Common myeloid progenitor, CD34-positive (primary cell): Measurements from ENCODE around the gene NOBOX.

ENCODE experiments used
- CTCF ChIA-PET: fragments of 350-600 bp; sonication (Branson Sonifier 250); formaldehyde crosslinking; loops from one replicate; lab custom pipeline; 2021; ENCODE audit warnings: antibody characterized with exemption; lab: Charles Lee
- POLR2A ChIA-PET: fragments of 350-600 bp; sonication (Branson Sonifier 250); formaldehyde crosslinking; loops from one replicate; lab custom pipeline; 2021; ENCODE audit warnings: antibody characterized with exemption; lab: Charles Lee
- DNase-seq, 3 donors: peaks; one replicate each; pipeline versions ENCODE4 v3.0.0 to v3.0.0-alpha.2; 2013
- H3K27ac ChIP-seq, 2 experiments: 1 replicate in 1 of 2; 2 replicates in 1 of 2; pipeline ENCODE4 v1.7.0; 2013; ENCODE audit warnings: inconsistent platforms in 2 of 2, low read length in 2 of 2, mild to moderate bottlenecking in 2 of 2, low read depth in 1 of 2, moderate library complexity in 1 of 2; ENCODE audit not compliant: severe bottlenecking in 2 of 2, insufficient read depth in 1 of 2, poor library complexity in 1 of 2
- H3K27me3 ChIP-seq, 5 experiments: replicated peaks in 2 of 5; 1 replicate in 3 of 5; 2 replicates in 2 of 5; pipeline versions ENCODE4 v1.6.1 to v1.7.0; 2013; ENCODE audit warnings: low read length in 4 of 5, mild to moderate bottlenecking in 2 of 5, moderate library complexity in 2 of 5, inconsistent platforms in 1 of 5; ENCODE audit not compliant: insufficient read depth in 5 of 5, control insufficient read depth in 4 of 5
- H3K36me3 ChIP-seq, 4 experiments: 1 replicate in 2 of 4; 2 replicates in 2 of 4; pipeline versions ENCODE4 v1.6.1 to v1.7.0; 2013; ENCODE audit warnings: low read length in 3 of 4, control low read depth in 1 of 4, mild to moderate bottlenecking in 1 of 4; ENCODE audit not compliant: control insufficient read depth in 4 of 4, insufficient read depth in 4 of 4
- H3K4me1 ChIP-seq, 4 experiments: 1 replicate in 3 of 4; 2 replicates in 1 of 4; pipeline versions ENCODE4 v1.6.1 to v1.7.1; 2013; ENCODE audit warnings: low read length in 3 of 4, mild to moderate bottlenecking in 3 of 4, control low read depth in 1 of 4, inconsistent platforms in 1 of 4, moderate library complexity in 1 of 4; ENCODE audit not compliant: control insufficient read depth in 4 of 4, insufficient read depth in 4 of 4; ENCODE audit errors: control extremely low read depth in 1 of 4
- H3K4me3 ChIP-seq, 7 experiments: 1 replicate in 4 of 7; 2 replicates in 3 of 7; pipeline versions ENCODE4 v1.5.1 to v1.7.0; 2013; ENCODE audit warnings: mild to moderate bottlenecking in 7 of 7, low read length in 6 of 7, moderate library complexity in 6 of 7, inconsistent platforms in 2 of 7, low read depth in 2 of 7, control low read depth in 1 of 7; ENCODE audit not compliant: insufficient read depth in 4 of 7, control insufficient read depth in 1 of 7; ENCODE audit errors: extremely low read depth in 1 of 7
- H3K9me3 ChIP-seq, 5 experiments: 1 replicate in 4 of 5; 2 replicates in 1 of 5; pipeline versions ENCODE4 v1.6.1 to v1.7.1; 2013; ENCODE audit warnings: low read length in 4 of 5, mild to moderate bottlenecking in 2 of 5, inconsistent platforms in 1 of 5, low read depth in 1 of 5, moderate library complexity in 1 of 5; ENCODE audit not compliant: control insufficient read depth in 4 of 5, insufficient read depth in 2 of 5; ENCODE audit errors: control extremely low read depth in 1 of 5
- WGBS: methylation state at CpG from one replicate; pipeline ENCODE4 v1.1.5; 2013; ENCODE audit not compliant: insufficient coverage; 5-methylcytosine and 5-hydroxymethylcytosine counted together

NOBOX gene

GRCh38 chr7:144408121-144408520 is 4.6 kb upstream of the NOBOX start:
- Histone ChIP-seq H3K9me3 (no peaks in the 10 kb centered on the region), H3K4me1 (no peaks in the 10 kb centered on the region), H3K4me3 (no peak overlapping the region), H3K36me3 (no peaks in the 10 kb centered on the region), H3K27me3 (no peaks in the 10 kb centered on the region), H3K27ac (no peak overlapping the region)
- WGBS: 100% methylated on average over 1 of the region's 3 CpGs
- ChIA-PET CTCF (no interaction called here), POLR2A (no interaction called here)
- no peak for DNase-seq

DNA sequence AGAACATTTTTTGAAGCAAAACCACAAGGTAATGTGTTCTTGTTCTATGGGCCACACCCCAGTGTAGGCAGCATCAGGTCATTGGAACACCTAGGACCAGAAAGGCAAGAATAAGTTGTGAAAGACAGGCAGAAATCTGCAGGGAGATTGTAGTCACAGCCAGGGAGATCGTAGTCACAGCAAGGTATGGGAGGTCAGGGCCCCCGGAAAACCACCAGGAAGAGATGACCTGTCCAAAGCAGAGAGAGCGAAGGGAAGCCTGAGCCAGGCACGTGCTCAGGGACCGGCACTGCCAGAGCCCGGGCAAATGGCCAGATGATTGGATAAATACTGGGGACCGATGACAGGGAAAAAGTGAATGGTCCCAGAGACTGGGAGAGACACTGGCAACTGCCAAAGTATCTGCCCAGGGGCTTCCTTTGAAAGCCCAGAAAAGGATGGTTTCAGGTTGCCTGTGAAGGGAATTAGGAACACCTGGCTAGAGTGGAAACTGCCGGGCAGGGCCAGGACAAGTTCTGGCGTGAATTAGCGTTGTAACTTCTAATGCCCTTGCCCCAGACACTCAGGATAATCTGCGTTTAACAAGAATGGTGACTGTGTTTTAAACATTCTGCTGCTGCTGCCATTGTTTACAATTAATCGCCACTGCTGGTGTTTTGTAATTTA is 3.9 kb upstream of the NOBOX start:
- CTCF ChIA-PET: no interaction called here
- H3K4me3 ChIP-seq: no peak overlapping the region
- H3K27ac ChIP-seq: no peak overlapping the region
- H3K9me3 ChIP-seq: no peaks in the 10 kb centered on the region
- no peaks in the 10 kb centered on the region for H3K27me3 ChIP-seq
- no peaks in the 10 kb centered on the region for H3K4me1 ChIP-seq
- WGBS: 95% methylated on average over 11 of the region's 12 CpGs
- DNase-seq: no peak
- POLR2A ChIA-PET: no interaction called here
- H3K36me3 ChIP-seq: no peaks in the 10 kb centered on the region

DNA sequence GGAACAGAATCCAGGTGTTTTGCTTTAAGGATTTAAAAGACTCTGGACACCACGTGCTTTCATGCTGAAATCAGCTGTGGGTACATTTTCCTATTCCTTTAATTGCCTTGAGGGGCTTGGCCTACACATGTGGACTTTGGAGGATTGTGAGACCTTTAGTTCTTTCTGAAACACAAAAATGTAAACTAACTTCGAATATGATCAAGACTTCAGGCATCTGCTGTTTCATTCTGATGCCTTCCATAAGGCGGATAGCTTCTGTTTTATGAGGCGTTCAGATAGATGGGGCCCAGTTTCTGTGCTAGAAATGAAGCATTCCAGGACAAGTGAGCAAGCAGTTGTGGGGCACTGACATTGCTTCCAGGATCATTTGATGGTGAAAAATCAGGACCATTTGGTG is 1.5 kb upstream of the NOBOX start:
- POLR2A ChIA-PET: no interaction called here
- Histone ChIP-seq H3K27ac (no peak overlapping the region), H3K4me1 (peaks cover 0 to 3% (median 3%) of the 10 kb centered on the region in 4 experiments), H3K4me3 (no peak overlapping the region), H3K9me3 (no peaks in the 10 kb centered on the region), H3K27me3 (no peaks in the 10 kb centered on the region), H3K36me3 (no peaks in the 10 kb centered on the region)
- CTCF ChIA-PET: interaction anchor here (1.5 kb wide), 1 partner anchor 32 kb away, joined by 3 read pairs; no protein-coding TSS in a partner anchor
- WGBS: 87% methylated on average over 4 of the region's 4 CpGs
- no peak for DNase-seq

GRCh38 chr7:144403102-144403501 is 391 bp downstream of the NOBOX start:
- no peak for DNase-seq
- ChIA-PET CTCF (interaction anchor here (0.7 kb wide), 1 partner anchor 34 kb away, joined by 4 read pairs; no protein-coding TSS in a partner anchor), POLR2A (no interaction called here)

DNA sequence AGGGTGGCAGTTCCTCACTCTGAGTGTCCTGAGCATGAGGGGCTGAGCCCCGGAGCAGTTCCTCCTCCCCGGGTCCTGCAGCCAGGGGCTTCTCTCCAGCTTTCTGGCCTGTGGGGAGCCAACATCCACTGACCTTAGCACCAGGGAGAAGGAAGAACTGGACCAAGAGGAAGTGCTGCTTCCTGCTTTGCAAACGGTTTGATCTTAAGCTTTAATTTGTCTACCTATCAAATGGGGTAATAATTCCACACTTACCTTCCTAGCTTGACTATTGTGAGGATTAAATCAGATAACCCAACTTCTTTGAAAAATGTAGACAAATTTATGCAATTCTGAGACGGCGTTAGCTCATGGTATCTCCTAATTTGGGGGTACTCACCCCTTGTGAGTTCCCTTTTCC is 2.0 kb downstream of the NOBOX start:
- peaks cover 0 to 2% (median 0%) of the 10 kb centered on the region in 5 experiments for H3K9me3 ChIP-seq
- H3K27me3 ChIP-seq: no peaks in the 10 kb centered on the region
- POLR2A ChIA-PET: no interaction called here
- 52% methylated on average over 4 of the region's 5 CpGs for WGBS
- H3K36me3 ChIP-seq: no peaks in the 10 kb centered on the region
- CTCF ChIA-PET: no interaction called here
- no peak overlapping the region for H3K27ac ChIP-seq
- peaks cover 0 to 3% (median 3%) of the 10 kb centered on the region in 4 experiments for H3K4me1 ChIP-seq
- no peak for DNase-seq
- H3K4me3 ChIP-seq: no peak overlapping the region

More at GRCh38 chr7:144403102-144403501, 391 bp downstream of the NOBOX start:
- peaks cover 0 to 3% (median 3%) of the 10 kb centered on the region in 4 experiments for H3K4me1 ChIP-seq
- no peak overlapping the region for H3K4me3 ChIP-seq
- H3K36me3 ChIP-seq: no peaks in the 10 kb centered on the region
- no peaks in the 10 kb centered on the region for H3K27me3 ChIP-seq
- H3K9me3 ChIP-seq: no peaks in the 10 kb centered on the region
- H3K27ac ChIP-seq: no peak overlapping the region
- 98% methylated on average over 7 of the region's 11 CpGs for WGBS

DNA sequence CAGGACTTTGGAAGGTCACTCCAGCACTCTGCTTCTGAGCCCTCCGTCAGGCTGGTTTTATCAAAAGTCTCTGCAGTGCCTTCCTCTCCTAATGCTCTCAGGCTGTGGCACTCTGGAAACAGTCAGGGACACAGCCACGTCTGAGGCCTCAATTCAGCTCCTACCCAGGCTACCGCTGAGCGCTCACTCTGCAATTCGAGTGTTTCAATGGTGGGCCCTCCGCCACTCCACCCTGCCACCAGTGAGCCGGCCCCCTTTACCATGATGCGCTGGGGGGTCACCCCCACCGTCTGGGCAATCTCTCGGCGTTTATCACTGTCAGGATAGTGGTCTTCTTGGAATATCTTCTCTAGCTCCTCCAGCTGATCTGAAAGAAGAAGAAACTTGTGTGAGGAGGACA is 3.5 kb downstream of the NOBOX start:
- no peak for DNase-seq
- peaks cover 0 to 2% (median 0%) of the 10 kb centered on the region in 5 experiments for H3K9me3 ChIP-seq
- H3K27ac ChIP-seq: no peak overlapping the region
- ChIA-PET CTCF (interaction anchor here (1.0 kb wide), 1 partner anchor 272 kb away, joined by 3 read pairs; no protein-coding TSS in a partner anchor), POLR2A (no interaction called here)
- 98% methylated on average over 8 of the region's 11 CpGs for WGBS
- no peak overlapping the region for H3K4me3 ChIP-seq
- no peaks in the 10 kb centered on the region for H3K36me3 ChIP-seq
- peaks cover 0 to 3% (median 3%) of the 10 kb centered on the region in 4 experiments for H3K4me1 ChIP-seq
- no peaks in the 10 kb centered on the region for H3K27me3 ChIP-seq

DNA sequence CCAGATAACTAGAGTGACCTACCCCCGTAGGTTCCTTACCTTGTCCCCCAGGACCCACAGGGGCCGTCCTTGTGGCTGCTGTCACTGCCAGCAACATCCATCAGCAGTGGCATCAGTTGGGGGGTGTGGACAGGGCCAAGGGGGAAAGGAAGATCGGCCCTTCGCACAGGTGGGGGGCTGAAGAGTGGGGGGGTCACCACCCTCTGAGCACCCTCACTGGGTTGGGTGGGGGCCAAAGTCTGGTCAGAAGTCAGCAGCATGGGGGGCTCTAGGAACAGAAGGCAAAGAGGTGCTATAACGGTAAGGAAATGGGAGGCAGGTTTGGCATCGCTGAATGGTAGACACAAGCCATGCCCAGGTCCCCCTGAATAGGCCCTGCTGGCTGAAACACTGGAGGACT is 4.6 kb downstream of the NOBOX start:
- DNase-seq: no peak

More for the DNA sequence above, 4.6 kb downstream of the NOBOX start:
- Histone ChIP-seq H3K27ac (no peak overlapping the region), H3K36me3 (no peaks in the 10 kb centered on the region), H3K4me3 (no peak overlapping the region), H3K9me3 (peaks cover 0 to 2% (median 0%) of the 10 kb centered on the region in 5 experiments), H3K27me3 (no peaks in the 10 kb centered on the region), H3K4me1 (peaks cover 0 to 3% (median 3%) of the 10 kb centered on the region in 4 experiments)
- 100% methylated on average over 3 of the region's 6 CpGs for WGBS
- CTCF ChIA-PET: no interaction called here
- POLR2A ChIA-PET: no interaction called here
